SK-N-SH treated with all-trans-retinoic acid at 6 μM for 48 hours (cell line): Measurements from ENCODE around the gene CTNNBL1.
"Not testable (repeated sequence)": the region's sequence is repeated elsewhere in the genome, so short reads cannot be mapped to it uniquely, and the experiment has no call there.

Experiments
- ATAC-seq: fragments of 200-7000 bp; cut with Tn5 transposase; 3 replicates; pipeline ENCODE4 v1.9.1; 2020; ENCODE audit warnings: mild to moderate bottlenecking, moderate library complexity
- ARNTL ChIP-seq: fragments of 450-650 bp; formaldehyde crosslinking; IDR thresholded peaks from 2 replicates; pipeline ENCODE4 v1.5.0; 2020; ENCODE audit warnings: low read depth, mild to moderate bottlenecking, moderate library complexity, borderline replicate concordance
- BACH2 ChIP-seq: fragments of 250-450 bp; sonication (Bioruptor Pico); IDR thresholded peaks from 2 replicates; pipeline ENCODE4 v1.9.0; 2021; ENCODE audit warnings: mild to moderate bottlenecking, borderline replicate concordance
- CSDC2 ChIP-seq: fragments of 250-450 bp; sonication (Bioruptor Pico); IDR thresholded peaks from 2 replicates; pipeline ENCODE4 v1.5.0; 2020; ENCODE audit warnings: mild to moderate bottlenecking, moderate library complexity
- ESRRG ChIP-seq: fragments of 250-450 bp; sonication (Bioruptor Pico); IDR thresholded peaks from 2 replicates; pipeline ENCODE4 v1.6.1; 2021; ENCODE audit warnings: mild to moderate bottlenecking
- GLIS3 ChIP-seq: fragments of 250-450 bp; sonication (Bioruptor Pico); IDR thresholded peaks from 2 replicates; pipeline ENCODE4 v1.5.0; 2020; ENCODE audit warnings: mild to moderate bottlenecking, moderate library complexity
- ISL1 ChIP-seq: fragments of 250-450 bp; sonication (Bioruptor Pico); IDR thresholded peaks from 2 replicates; pipeline ENCODE4 v2.1.2; 2022; ENCODE audit warnings: mild to moderate bottlenecking, moderate library complexity
- OSR1 ChIP-seq: fragments of 250-450 bp; sonication (Bioruptor Pico); IDR thresholded peaks from 2 replicates; pipeline ENCODE4 v1.8.0; 2022; ENCODE audit warnings: moderate library complexity, mild to moderate bottlenecking, inconsistent platforms
- PATZ1 ChIP-seq: fragments of 250-450 bp; sonication (Bioruptor Pico); IDR thresholded peaks from 2 replicates; pipeline ENCODE4 v1.8.0; 2020; ENCODE audit warnings: mild to moderate bottlenecking, moderate library complexity, borderline replicate concordance
- PPARA ChIP-seq: fragments of 250-450 bp; sonication (Bioruptor Pico); IDR thresholded peaks from 2 replicates; pipeline ENCODE4 v1.5.0; 2020; ENCODE audit warnings: mild to moderate bottlenecking, borderline replicate concordance
- RARB ChIP-seq: fragments of 250-450 bp; sonication (Bioruptor Pico); IDR thresholded peaks from 2 replicates; pipeline ENCODE4 v1.8.0; 2021; ENCODE audit warnings: mild to moderate bottlenecking, moderate library complexity
- SNAI2 ChIP-seq: fragments of 250-450 bp; sonication (Bioruptor Pico); IDR thresholded peaks from 2 replicates; pipeline ENCODE4 v1.5.0; 2020; ENCODE audit warnings: mild to moderate bottlenecking, moderate library complexity
- TCF4 ChIP-seq: fragments of 250-450 bp; sonication (Bioruptor Pico); IDR thresholded peaks from 2 replicates; pipeline ENCODE4 v1.8.0; 2021; ENCODE audit warnings: mild to moderate bottlenecking, moderate library complexity, borderline replicate concordance
- TOX ChIP-seq: fragments of 250-450 bp; sonication (Bioruptor Pico); IDR thresholded peaks from 2 replicates; pipeline ENCODE4 v1.8.0; 2021; ENCODE audit warnings: mild to moderate bottlenecking, moderate library complexity, borderline replicate concordance
- ZC3H10 ChIP-seq: fragments of 250-450 bp; sonication (Bioruptor Pico); IDR thresholded peaks from 2 replicates; pipeline ENCODE4 v1.5.1; 2021; ENCODE audit warnings: mild to moderate bottlenecking, moderate library complexity
- ZFP3 ChIP-seq: fragments of 250-450 bp; sonication (Bioruptor Pico); IDR thresholded peaks from 2 replicates; pipeline ENCODE4 v1.5.0; 2020; ENCODE audit warnings: mild to moderate bottlenecking, moderate library complexity
- ZNF565 ChIP-seq: fragments of 450-650 bp; formaldehyde crosslinking; conservative IDR thresholded peaks from 2 replicates; pipeline ENCODE4 v1.5.0; 2020; ENCODE audit warnings: low read depth, mild to moderate bottlenecking, moderate library complexity
- ZNF70 ChIP-seq: fragments of 450-650 bp; formaldehyde crosslinking; IDR thresholded peaks from 2 replicates; pipeline ENCODE4 v1.5.0; 2020; ENCODE audit warnings: mild to moderate bottlenecking, moderate library complexity
- ZNF8 ChIP-seq: fragments of 450-650 bp; formaldehyde crosslinking; IDR thresholded peaks from 2 replicates; pipeline ENCODE4 v1.5.0; 2020; ENCODE audit warnings: mild to moderate bottlenecking, moderate library complexity
- TF ChIP-seq, protein P1 (sequence below): fragments of 250-450 bp; sonication (Bioruptor Pico); IDR thresholded peaks from 2 replicates; pipeline ENCODE4 v1.5.1; 2020; ENCODE audit warnings: low read depth, mild to moderate bottlenecking, moderate library complexity
- TF ChIP-seq, protein P2 (sequence below): fragments of 250-450 bp; sonication (Bioruptor Pico); IDR thresholded peaks from 2 replicates; pipeline ENCODE4 v1.8.0; 2021; ENCODE audit warnings: low read depth, mild to moderate bottlenecking, moderate library complexity, borderline replicate concordance

CTNNBL1 gene

DNA sequence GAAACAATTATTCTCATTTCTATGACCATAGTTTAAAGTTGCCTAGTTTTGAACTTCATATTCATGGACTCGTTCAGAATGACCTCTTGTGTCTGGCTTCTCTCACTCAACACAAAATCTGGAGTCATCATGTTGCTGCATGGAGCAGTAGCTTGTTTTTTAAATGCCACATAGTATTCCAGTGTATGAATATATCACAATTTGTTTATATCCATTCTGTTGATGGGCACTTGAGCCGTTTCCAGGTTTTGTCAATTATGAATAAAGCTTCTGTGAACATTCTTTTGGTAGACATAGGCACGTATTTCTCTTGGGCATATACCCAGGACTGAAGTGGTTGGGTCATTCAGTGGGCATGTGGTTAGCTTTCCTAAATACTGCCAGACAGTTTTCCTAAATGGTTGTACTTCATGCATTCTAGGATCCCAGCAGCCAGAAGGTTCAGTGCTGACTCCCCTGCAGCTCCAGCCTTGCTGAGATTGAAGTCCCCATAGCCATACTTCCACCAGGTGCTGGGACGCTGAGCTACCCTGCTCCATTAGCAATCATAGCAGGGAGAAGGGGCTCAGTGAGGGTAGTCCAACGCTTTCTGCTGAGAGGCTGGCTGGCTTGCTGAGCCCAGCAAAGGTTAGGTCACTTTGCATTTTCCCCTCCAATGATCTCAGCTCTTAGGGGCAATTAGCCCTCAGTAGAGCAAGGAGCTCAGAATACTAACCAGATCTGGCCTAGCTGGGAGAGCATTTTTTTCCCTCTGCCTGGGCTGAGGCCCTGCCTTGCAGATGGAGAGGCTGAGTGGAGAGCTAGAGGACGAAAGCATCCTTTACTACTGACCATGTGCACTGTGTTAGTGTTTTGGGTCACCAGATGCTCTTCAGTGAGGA lies 35.7 kb upstream of the CTNNBL1 start:
- TF ChIP-seq OSR1 (CRISPR knock-in tag), result no peak
- TF ChIP-seq ZFP3, result no peak
- no peak for TF ChIP-seq PATZ1 (CRISPR knock-in tag)
- TF ChIP-seq, protein P1, sequence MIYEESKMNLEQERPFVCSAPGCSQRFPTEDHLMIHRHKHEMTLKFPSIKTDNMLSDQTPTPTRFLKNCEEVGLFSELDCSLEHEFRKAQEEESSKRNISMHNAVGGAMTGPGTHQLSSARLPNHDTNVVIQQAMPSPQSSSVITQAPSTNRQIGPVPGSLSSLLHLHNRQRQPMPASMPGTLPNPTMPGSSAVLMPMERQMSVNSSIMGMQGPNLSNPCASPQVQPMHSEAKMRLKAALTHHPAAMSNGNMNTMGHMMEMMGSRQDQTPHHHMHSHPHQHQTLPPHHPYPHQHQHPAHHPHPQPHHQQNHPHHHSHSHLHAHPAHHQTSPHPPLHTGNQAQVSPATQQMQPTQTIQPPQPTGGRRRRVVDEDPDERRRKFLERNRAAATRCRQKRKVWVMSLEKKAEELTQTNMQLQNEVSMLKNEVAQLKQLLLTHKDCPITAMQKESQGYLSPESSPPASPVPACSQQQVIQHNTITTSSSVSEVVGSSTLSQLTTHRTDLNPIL (CRISPR knock-in tag), result no peak
- no peak for TF ChIP-seq CSDC2 (CRISPR knock-in tag)
- TF ChIP-seq, protein P2, sequence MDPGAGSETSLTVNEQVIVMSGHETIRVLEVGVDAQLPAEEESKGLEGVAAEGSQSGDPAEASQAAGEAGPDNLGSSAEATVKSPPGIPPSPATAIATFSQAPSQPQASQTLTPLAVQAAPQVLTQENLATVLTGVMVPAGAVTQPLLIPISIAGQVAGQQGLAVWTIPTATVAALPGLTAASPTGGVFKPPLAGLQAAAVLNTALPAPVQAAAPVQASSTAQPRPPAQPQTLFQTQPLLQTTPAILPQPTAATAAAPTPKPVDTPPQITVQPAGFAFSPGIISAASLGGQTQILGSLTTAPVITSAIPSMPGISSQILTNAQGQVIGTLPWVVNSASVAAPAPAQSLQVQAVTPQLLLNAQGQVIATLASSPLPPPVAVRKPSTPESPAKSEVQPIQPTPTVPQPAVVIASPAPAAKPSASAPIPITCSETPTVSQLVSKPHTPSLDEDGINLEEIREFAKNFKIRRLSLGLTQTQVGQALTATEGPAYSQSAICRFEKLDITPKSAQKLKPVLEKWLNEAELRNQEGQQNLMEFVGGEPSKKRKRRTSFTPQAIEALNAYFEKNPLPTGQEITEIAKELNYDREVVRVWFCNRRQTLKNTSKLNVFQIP, result no peak
- TF ChIP-seq, all 23 proteins: peak for 0
- no peak for ATAC-seq

GRCh38 chr20:37661519-37661918 lies 32.3 kb upstream of the CTNNBL1 start:
- no peak for ATAC-seq
- TF ChIP-seq TCF4 (no peak), ZNF565 (CRISPR knock-in tag) (no peak), SNAI2 (no peak), ZNF70 (peak; percentile 96), ZNF8 (CRISPR knock-in tag) (no peak)

DNA sequence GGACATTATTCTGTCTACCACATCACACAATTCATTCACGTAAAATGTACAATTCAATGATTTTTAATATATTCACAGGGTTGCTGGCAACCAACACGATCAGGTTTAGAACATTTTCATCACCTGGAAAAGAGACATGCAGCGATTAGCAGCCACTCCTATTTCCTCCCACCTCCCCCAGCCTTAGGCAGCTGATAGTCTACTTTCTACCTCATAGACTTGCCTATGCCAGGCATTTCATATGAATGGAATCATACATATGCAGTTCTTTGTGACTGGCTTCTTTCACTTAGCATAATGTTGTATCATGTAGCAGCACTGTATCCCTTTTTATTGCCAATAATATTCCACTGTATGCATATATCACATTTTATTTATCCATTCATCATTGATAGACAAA lies 31.5 kb upstream of the CTNNBL1 start:
- no peak for ATAC-seq
- TF ChIP-seq ESRRG, result no peak
- TF ChIP-seq, protein P1 (CRISPR knock-in tag), result no peak
- TF ChIP-seq BACH2, result no peak
- TF ChIP-seq SNAI2, result no peak
- no peak for TF ChIP-seq ISL1 (CRISPR knock-in tag)
- TF ChIP-seq CSDC2 (CRISPR knock-in tag), result no peak
- TF ChIP-seq, protein P2, result no peak
- no peak for TF ChIP-seq RARB
- no peak for TF ChIP-seq ZC3H10 (CRISPR knock-in tag)
- no peak for TF ChIP-seq PPARA
- TF ChIP-seq ZFP3, result no peak
- no peak for TF ChIP-seq TOX (CRISPR knock-in tag)
- TF ChIP-seq GLIS3 (CRISPR knock-in tag), result no peak
- no peak for TF ChIP-seq ARNTL (CRISPR knock-in tag)
- TF ChIP-seq ZNF8 (CRISPR knock-in tag), result no peak
- TF ChIP-seq ZNF565 (CRISPR knock-in tag), result no peak
- no peak for TF ChIP-seq OSR1 (CRISPR knock-in tag)
- no peak for TF ChIP-seq TCF4
- no peak for TF ChIP-seq PATZ1 (CRISPR knock-in tag)

GRCh38 chr20:37664595-37664994 lies 29.2 kb upstream of the CTNNBL1 start:
- not testable (repeated sequence) for ATAC-seq
